PC-3 (cell line): Measurements from ENCODE around the gene TMEM123. TPM values are rescaled to one million over a fixed set of nuclear protein-coding genes. Genes with fewer than 3 reads are reported as not detected.

Experiments
- ATAC-seq: fragments of 200-7000 bp; cut with Tn5 transposase; 2 replicates; pipeline ENCODE4 v1.9.1; 2020; ENCODE audit warnings: mild to moderate bottlenecking, moderate library complexity
- BruUV-seq: library from RNA; stranded (reverse); fragments of 400-500 nt; replicated peaks from 2 replicates; lab custom pipeline; 2021; lab: Mats Ljungman, UMichigan
- CTCF ChIA-PET: fragments of 300-600 bp; sonication (Branson Sonifier 250); formaldehyde crosslinking; loops from one replicate; lab custom pipeline; 2022; ENCODE audit warnings: antibody characterized with exemption; lab: Charles Lee
- POLR2A ChIA-PET: fragments of 300-600 bp; sonication (Branson Sonifier 250); formaldehyde crosslinking; loops from one replicate; lab custom pipeline; 2022; ENCODE audit warnings: antibody characterized with exemption; ENCODE audit not compliant: unreplicated experiment; lab: Charles Lee
- DNase-seq: peaks from one replicate; pipeline ENCODE4 v3.0.0-alpha.2; 2015
- H2AFZ ChIP-seq: fragments of 300-600 bp; sonication (generic); 2 replicates; pipeline ENCODE4 v1.6.0; 2016; ENCODE audit warnings: antibody characterized with exemption, low read length
- H3F3A ChIP-seq: fragments of 300-600 bp; sonication (generic); one replicate; pipeline ENCODE4 v1.6.0; 2017; ENCODE audit warnings: antibody characterized with exemption, low read length, control low read depth, mild to moderate bottlenecking; ENCODE audit not compliant: unreplicated experiment
- H3K27ac ChIP-seq: fragments of 300-600 bp; sonication (generic); 2 replicates; pipeline ENCODE4 v1.5.1; 2016; ENCODE audit warnings: mild to moderate bottlenecking, low read length
- H3K27me3 ChIP-seq: fragments of 300-600 bp; sonication (generic); 2 replicates; pipeline ENCODE4 v1.6.1; 2016; ENCODE audit warnings: low read length, mixed read lengths
- H3K36me3 ChIP-seq: fragments of 300-600 bp; sonication (generic); 2 replicates; pipeline ENCODE4 v1.6.1; 2016; ENCODE audit warnings: low read depth, mixed run types, low read length, mixed read lengths
- H3K4me1 ChIP-seq: fragments of 300-600 bp; sonication (generic); 2 replicates; pipeline ENCODE4 v1.5.1; 2016; ENCODE audit warnings: low read length; ENCODE audit not compliant: insufficient read depth
- H3K4me2 ChIP-seq: fragments of 300-600 bp; sonication (generic); 2 replicates; pipeline ENCODE4 v1.6.0; 2016; ENCODE audit warnings: low read length
- H3K4me3 ChIP-seq: fragments of 300-600 bp; sonication (generic); 2 replicates; pipeline ENCODE4 v1.5.1; 2016; ENCODE audit warnings: mild to moderate bottlenecking, low read length, mixed read lengths
- H3K79me2 ChIP-seq: fragments of 300-600 bp; sonication (generic); 2 replicates; pipeline ENCODE4 v1.6.1; 2017; ENCODE audit warnings: low read length, mixed read lengths
- H3K9ac ChIP-seq: fragments of 300-600 bp; sonication (generic); 2 replicates; pipeline ENCODE4 v1.6.0; 2016; ENCODE audit warnings: mild to moderate bottlenecking, low read length
- H3K9me2 ChIP-seq: fragments of 300-600 bp; sonication (generic); replicated peaks from 2 replicates; pipeline ENCODE4 v1.6.1; 2016; ENCODE audit warnings: mixed run types, low read length, mixed read lengths
- H3K9me3 ChIP-seq: fragments of 300-600 bp; sonication (generic); 2 replicates; pipeline ENCODE4 v1.6.1; 2016; ENCODE audit warnings: low read length, mixed read lengths
- H4K20me1 ChIP-seq: fragments of 300-600 bp; sonication (generic); 2 replicates; pipeline ENCODE4 v1.6.1; 2016; ENCODE audit warnings: low read length, mixed read lengths
- EZH2 ChIP-seq: fragments of 300-600 bp; sonication (generic); IDR thresholded peaks from one replicate; pipeline ENCODE4 v1.6.1; 2017; ENCODE audit warnings: antibody characterized with exemption, mild to moderate bottlenecking, low read length; ENCODE audit not compliant: unreplicated experiment
- EZH2phosphoT487 ChIP-seq: fragments of 300-600 bp; sonication (generic); IDR thresholded peaks from 2 replicates; pipeline ENCODE4 v1.6.1; 2018; ENCODE audit warnings: mild to moderate bottlenecking, antibody characterized with exemption, low read length, borderline replicate concordance
- intact Hi-C: fragments of 100-400 bp; cut with micrococcal nuclease; formaldehyde crosslinking; loops from 2 replicates; pipeline ENCODE4 v1.9.0; 2023
- total RNA-seq: library from RNA; depleted of rRNA; stranded (reverse); fragments of >200 nt; gene quantifications from 2 replicates; pipeline ENCODE4 v1.2.3, GENCODE V29; 2014
- TF ChIP-seq, protein P1 (sequence below): fragments of 300-600 bp; sonication (generic); conservative IDR thresholded peaks from 2 replicates; pipeline ENCODE4 v1.5.1; 2017; ENCODE audit warnings: antibody characterized with exemption, low read depth, mild to moderate bottlenecking, low read length

The TMEM123 gene
- total RNA-seq, 1 experiment from 2014 or later: 163 TPM

DNA sequence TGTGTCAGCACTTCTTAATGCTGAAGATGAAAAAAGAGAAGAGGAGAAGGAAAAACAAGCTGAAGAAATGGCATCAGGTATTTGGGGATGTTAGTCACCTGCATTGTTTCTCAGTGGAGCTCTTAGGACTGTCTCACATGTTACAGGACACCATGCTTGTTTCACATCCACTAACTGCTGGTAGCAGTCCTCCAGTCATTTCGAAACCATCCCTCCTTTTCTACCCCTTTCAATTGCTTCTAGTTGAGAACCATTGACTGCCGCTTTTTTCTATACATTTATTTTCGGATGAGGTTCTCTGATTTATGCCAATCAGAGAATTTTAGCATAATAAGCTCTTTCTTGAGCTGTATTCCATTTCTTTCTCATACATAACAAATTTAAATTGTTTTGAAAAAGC, 84.1 kb downstream of the TMEM123 start:
- POLR2A ChIA-PET: no interaction called here

DNA sequence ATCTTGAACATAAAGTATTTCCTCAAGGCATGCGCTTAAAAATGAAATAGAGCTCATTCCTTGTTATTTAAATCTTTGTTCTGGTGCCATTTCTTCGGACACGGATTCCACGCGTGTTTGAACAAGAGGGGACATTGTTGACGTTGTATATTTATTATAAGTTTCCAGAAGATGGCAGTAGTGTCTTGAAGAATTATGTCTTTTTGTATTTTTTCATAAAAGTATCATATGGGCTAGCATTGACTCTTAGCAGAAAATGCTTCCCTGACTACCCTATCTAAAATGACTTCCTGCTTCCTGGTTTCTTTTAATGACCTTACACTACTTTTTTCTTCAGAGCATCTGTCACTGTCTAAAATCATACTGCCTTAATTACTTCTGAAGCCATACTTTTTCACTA, 85.2 kb downstream of the TMEM123 start:
- POLR2A ChIA-PET: no interaction called here
- intact Hi-C loops: loop anchor here (2.0 kb wide), 3 partner anchors 127 to 299 kb away; no protein-coding TSS in a partner anchor
- TF ChIP-seq, protein P1, sequence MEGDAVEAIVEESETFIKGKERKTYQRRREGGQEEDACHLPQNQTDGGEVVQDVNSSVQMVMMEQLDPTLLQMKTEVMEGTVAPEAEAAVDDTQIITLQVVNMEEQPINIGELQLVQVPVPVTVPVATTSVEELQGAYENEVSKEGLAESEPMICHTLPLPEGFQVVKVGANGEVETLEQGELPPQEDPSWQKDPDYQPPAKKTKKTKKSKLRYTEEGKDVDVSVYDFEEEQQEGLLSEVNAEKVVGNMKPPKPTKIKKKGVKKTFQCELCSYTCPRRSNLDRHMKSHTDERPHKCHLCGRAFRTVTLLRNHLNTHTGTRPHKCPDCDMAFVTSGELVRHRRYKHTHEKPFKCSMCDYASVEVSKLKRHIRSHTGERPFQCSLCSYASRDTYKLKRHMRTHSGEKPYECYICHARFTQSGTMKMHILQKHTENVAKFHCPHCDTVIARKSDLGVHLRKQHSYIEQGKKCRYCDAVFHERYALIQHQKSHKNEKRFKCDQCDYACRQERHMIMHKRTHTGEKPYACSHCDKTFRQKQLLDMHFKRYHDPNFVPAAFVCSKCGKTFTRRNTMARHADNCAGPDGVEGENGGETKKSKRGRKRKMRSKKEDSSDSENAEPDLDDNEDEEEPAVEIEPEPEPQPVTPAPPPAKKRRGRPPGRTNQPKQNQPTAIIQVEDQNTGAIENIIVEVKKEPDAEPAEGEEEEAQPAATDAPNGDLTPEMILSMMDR: peak; percentile 64
- no peak for TF ChIP-seq EZH2

More for the DNA sequence above, 84.1 kb downstream of the TMEM123 start:
- Histone ChIP-seq H3K4me1 (no peaks in the 10 kb centered on the region), H3K36me3 (peaks cover 22% of the 10 kb centered on the region), H3K4me2 (no peak overlapping the region), H3K9ac (no peak overlapping the region), H3K4me3 (no peak overlapping the region), H4K20me1 (no peaks in the 10 kb centered on the region), H3F3A (no peaks in the 10 kb centered on the region), H2AFZ (no peak overlapping the region), H3K27ac (no peak overlapping the region), H3K27me3 (no peaks in the 10 kb centered on the region), H3K79me2 (no peaks in the 10 kb centered on the region), H3K9me2 (no peaks in the 10 kb centered on the region), H3K9me3 (no peaks in the 10 kb centered on the region)
- intact Hi-C loops: no loop called here
- no TSS peak for BruUV-seq
- CTCF ChIA-PET: interaction anchor here (0.6 kb wide), 1 partner anchor 961 kb away, joined by 3 read pairs; no protein-coding TSS in a partner anchor
- no peak for DNase-seq
- TF ChIP-seq, protein P1: no peak
- TF ChIP-seq EZH2 (no peak), EZH2phosphoT487 (no peak)
- ATAC-seq: no peak

DNA sequence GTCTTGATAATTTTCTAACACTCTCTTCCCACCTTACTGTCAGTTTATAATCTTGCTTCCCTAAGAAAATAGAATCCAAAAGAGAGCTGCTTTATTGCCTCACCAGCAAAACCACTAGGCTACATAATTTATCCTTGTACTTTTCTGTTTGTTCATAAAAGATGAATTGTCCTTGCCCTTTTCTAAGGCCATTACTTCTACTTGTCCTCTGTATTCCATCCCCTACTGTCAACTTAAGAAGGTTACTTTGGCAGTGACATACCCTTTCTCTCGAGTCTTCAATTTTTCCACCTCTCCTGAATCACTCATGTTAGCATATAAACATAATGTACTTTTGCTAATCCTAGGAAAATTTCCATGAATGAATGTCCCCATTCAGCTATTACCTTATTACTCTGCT, 87.6 kb downstream of the TMEM123 start:
- CTCF ChIA-PET: interaction anchor here (0.6 kb wide), 1 partner anchor 97 kb away, joined by 6 read pairs; no protein-coding TSS in a partner anchor
- no TSS peak for BruUV-seq
- DNase-seq (no peak), ATAC-seq (no peak)
- POLR2A ChIA-PET: no interaction called here
- intact Hi-C loops: no loop called here
- Histone ChIP-seq H3K4me1 (no peaks in the 10 kb centered on the region), H3K9me2 (no peaks in the 10 kb centered on the region), H3K4me3 (no peak overlapping the region), H3K36me3 (peaks cover 26% of the 10 kb centered on the region), H3K4me2 (no peak overlapping the region), H2AFZ (no peak overlapping the region), H3K79me2 (no peaks in the 10 kb centered on the region), H3K9me3 (no peaks in the 10 kb centered on the region), H3K9ac (no peak overlapping the region), H3K27ac (no peak overlapping the region), H3K27me3 (no peaks in the 10 kb centered on the region), H3F3A (no peaks in the 10 kb centered on the region), H4K20me1 (no peaks in the 10 kb centered on the region)
- TF ChIP-seq EZH2phosphoT487: no peak
- no peak for TF ChIP-seq EZH2
- TF ChIP-seq, protein P1: no peak

More for the DNA sequence above, 85.2 kb downstream of the TMEM123 start:
- H3K79me2 ChIP-seq: no peaks in the 10 kb centered on the region
- DNase-seq (peak; percentile 59), ATAC-seq (peak; percentile 37; the same call in 1 of the 2 replicates)
- peaks cover 26% of the 10 kb centered on the region for H3K36me3 ChIP-seq
- H3K9me3 ChIP-seq: no peaks in the 10 kb centered on the region
- CTCF ChIA-PET: interaction anchor here (0.6 to 0.9 kb wide), 5 partner anchors 19 to 1634 kb away, joined by 3 to 5 read pairs (median 3); no protein-coding TSS in a partner anchor
- H3K9ac ChIP-seq: no peak overlapping the region
- H3K4me1 ChIP-seq: no peaks in the 10 kb centered on the region
- no TSS peak for BruUV-seq
- no peaks in the 10 kb centered on the region for H4K20me1 ChIP-seq
- no peak overlapping the region for H3K27ac ChIP-seq
- no peak overlapping the region for H3K4me3 ChIP-seq
- no peaks in the 10 kb centered on the region for H3F3A ChIP-seq
- no peaks in the 10 kb centered on the region for H3K9me2 ChIP-seq
- no peak overlapping the region for H2AFZ ChIP-seq
- no peaks in the 10 kb centered on the region for H3K27me3 ChIP-seq
- H3K4me2 ChIP-seq: no peak overlapping the region
